Measurements from ENCODE around the gene C12orf56.
"Not testable (repeated sequence)": the region's sequence is repeated elsewhere in the genome, so short reads cannot be mapped to it uniquely, and the experiment has no call there.

The C12orf56 gene

DNA sequence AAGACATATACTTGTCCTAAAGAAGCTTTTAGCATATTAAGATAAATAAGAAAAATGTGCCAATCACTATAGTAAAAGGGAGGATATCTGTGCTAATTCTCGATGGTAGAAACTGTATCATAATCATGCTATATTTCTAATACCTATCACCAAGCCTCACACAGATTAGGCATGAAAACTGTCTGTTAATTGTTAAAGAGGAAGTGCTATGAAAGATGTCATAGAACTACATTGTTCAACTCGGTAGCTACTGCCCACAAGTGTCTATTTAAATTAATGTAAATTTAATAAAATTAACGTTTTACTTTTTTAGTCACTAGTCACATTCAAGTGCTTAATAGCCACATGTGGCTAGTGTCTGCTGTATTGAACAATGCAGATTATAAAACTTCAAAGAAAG lies 90.9 kb downstream of the C12orf56 start:
- DNase-seq = no peak

DNA sequence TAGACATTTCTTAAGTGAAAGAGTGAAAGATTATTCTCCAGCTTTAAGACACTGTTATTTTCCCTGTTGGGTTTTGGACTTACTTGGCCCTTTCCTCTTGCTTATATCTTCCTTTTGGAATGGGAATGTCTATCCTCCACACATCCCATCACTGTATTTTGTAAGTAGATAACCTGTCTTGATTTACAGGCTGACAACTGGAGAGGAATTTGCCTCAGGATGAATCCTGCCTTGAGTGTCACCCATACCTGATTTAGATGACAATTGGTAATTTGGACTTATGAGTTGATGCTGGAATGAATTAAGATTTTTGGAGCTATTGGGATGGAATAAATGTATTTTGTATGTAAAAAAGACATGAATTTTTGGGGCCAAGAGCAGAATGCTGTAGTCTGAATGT lies 94.3 kb downstream of the C12orf56 start:
- no peak for DNase-seq

- DNase-seq = no peak
Measured at GRCh38 chr12:64293654-64294364, 96.7 kb downstream of the C12orf56 start.

GRCh38 chr12:64293174-64293573 lies 97.4 kb downstream of the C12orf56 start:
- DNase-seq = not testable (repeated sequence)

DNA sequence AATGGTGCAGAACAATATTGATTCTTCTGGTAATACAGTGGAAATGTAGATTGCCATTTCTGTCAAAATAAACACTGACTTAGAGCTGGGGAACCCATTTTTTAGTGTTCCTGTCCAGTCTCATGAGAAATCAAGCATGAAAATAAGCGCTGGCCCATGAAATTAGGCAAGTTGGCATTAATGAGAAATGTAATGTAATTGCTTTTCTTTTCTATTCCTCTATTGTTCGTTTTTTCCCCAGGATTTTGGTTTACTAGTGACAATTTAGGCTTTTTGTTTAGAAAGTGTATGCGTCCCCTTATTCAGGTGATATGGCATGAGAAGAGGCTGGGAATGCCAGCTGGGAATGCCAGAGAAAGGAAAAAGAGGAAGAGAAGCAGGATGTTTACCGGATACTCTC lies 104.0 kb downstream of the C12orf56 start:
- DNase-seq = no peak

- DNase-seq = no peak
Measured at GRCh38 chr12:64284256-64284655, 106.3 kb downstream of the C12orf56 start.

- DNase-seq = no peak
Measured at GRCh38 chr12:64278421-64278820, 112.1 kb downstream of the C12orf56 start.

GRCh38 chr12:64273527-64274403 lies 116.8 kb downstream of the C12orf56 start:
- peak; percentile 37 for DNase-seq

GRCh38 chr12:64270411-64270810 lies 120.1 kb downstream of the C12orf56 start:
- DNase-seq = no peak

DNA sequence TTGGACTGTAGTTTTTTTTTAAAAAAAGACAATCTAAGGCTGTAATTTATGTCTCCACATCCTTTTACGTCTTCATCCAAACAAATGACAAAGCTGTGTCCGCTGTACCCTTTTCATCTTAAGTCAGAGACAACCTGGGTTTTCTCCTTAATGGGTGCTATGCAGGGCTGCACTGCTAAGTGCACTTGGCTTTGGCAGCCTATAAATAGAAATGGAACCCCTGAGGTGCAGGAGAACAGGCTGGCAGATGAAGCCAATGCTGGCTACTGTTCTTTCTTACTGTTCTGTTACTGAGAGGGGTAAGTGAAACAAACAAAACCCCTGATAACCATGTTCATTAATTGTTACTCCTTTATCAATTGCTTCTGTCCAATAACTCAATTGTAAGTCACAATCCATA lies 121.4 kb downstream of the C12orf56 start:
- no peak for DNase-seq

GRCh38 chr12:64268409-64268808 lies 122.1 kb downstream of the C12orf56 start:
- DNase-seq = no peak

DNA sequence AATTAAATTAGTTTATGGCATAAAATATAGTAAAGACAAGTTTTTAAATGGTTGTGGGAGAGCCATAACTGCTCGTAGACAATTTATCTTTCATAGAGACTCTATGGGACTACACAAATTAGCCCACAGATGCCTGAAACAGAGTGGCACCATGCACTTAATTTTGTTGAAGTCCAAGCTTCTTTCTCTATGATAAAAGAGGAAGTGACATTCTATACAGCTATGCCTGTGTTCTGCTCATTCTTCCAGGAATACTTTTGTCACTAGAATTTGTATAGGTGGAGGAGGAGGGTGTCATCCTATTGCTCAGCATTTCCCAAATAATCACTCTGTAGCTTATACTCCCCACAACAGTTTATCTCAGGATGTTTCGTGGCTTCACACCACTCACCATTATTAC lies 124.7 kb downstream of the C12orf56 start:
- DNase-seq = no peak

DNA sequence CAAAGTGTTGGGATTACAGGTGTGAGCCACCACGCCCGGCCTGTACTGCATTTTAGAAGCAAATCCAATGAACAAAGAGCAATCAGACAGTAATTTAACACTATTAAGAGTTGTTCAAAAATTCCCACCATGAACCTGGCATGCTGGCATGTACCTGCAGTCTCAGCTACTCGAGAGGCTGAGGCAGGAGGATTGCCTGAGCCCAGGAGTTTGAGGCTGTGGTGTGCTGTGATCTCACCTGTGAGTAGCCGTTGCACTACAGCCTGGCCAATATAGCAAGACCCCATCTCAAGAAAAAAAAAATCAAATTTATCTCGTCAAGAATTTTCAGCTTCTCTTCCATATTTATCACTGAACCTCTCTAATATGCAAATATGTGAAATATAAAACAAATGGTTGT lies 128.7 kb downstream of the C12orf56 start:
- no peak for DNase-seq

- DNase-seq = no peak
Measured at GRCh38 chr12:64258576-64258975, 132.0 kb downstream of the C12orf56 start.

DNA sequence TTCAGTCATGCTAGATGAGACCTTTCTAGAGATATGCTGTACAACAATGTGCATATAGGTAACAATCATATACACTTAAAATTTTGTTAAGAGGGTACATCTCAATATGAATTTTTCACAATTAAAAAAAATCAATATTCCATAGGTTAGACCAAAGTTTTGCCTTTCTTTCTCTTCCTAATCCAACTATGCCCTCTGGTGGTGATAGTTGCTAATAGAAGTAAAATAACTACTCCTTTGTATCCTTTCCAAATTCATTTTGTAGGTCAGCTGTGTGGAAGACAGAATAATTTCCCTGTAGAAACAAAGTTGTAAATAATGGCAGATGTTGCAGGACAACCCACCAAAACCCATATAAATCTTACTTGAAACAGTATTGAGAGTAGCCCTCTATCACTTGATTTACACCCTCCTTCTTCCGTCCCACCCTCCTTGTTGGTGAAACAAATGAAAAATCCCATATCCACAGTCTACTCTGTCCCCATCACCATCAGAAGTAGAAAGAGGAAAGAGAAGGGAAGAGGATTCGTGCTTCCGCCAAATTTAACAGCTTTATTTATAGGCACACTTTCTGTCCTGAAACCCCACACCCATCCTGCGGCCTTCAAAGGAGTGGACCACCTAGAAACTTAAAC lies 134.3 kb downstream of the C12orf56 start:
- peak; percentile 62 for DNase-seq

DNA sequence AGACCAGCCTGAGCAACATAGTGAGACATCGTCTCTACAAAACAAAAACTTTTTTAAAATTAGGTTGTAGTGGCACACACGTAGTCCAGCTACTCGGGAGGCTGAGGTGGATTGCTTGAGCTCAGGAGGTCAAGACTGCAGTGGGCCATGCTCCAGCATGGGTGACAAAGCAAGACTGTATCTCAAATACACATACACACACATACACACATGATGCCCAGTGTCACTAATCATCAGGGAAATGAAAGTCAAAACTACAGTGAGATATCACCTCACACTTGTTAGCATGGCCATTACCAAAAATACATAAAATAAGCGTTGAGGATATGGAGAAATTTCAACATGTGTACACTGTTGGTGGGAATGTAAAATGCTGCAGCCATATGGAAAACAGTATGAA lies 135.3 kb downstream of the C12orf56 start:
- DNase-seq = no peak

GRCh38 chr12:64253356-64253755 lies 137.2 kb downstream of the C12orf56 start:
- no peak for DNase-seq

DNA sequence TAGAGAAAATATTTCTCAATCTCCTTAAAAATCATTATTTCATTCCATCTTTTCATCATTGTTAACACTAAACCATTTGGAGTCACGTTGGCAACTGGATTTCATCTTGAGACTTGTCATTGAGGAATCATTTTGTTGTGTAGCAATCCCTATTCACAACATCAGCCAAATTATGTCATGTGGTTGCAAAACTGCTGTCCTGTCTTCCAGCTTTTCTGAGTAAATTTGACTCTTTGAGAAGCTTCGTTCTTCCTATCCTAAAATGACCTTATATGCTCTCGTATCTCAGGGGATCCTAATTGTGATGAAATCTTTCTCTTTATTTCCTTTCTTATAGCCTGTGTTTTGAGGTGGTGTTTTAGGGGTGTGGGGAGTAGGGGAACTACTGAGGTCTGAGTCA lies 137.9 kb downstream of the C12orf56 start:
- DNase-seq = no peak

- DNase-seq = no peak
Measured at GRCh38 chr12:64243809-64244208, 146.7 kb downstream of the C12orf56 start.

DNA sequence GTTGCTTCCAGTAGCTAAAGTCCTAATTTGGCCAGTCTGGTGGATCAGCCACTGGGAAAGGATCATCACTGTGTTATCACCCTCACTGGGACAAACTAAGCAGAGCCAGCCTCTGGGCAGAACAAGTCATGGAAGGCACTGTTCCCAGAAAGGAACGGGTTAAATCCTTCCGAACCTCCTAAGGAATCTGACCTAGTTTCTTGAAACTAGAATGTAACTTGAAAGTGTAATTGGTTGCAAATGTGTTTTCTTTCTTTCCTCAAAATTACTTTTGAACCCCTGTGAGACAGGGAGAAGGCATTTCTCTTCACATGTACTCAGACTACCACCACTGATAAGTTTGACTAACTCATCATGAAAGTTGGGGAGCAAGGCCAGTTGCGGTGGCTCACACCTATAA lies 149.8 kb downstream of the C12orf56 start:
- no peak for DNase-seq

DNA sequence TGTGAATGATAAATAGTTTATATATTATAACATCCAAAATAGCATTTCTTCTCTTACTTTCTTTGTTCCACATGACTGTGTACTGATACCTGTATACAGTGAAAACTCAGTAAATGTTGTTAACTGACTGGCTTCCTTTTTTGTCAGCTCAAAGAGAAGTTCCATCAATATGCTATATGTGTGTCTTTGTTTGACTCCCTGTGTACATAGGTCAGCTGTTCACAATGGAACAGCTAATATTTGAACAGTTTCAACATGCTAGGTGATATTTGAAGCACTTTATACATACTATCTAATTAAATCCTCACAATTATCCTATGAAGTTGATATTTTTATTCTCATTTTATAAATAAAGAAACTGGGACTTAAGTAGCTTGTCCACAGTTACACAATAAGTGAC lies 153.2 kb downstream of the C12orf56 start:
- no peak for DNase-seq

DNA sequence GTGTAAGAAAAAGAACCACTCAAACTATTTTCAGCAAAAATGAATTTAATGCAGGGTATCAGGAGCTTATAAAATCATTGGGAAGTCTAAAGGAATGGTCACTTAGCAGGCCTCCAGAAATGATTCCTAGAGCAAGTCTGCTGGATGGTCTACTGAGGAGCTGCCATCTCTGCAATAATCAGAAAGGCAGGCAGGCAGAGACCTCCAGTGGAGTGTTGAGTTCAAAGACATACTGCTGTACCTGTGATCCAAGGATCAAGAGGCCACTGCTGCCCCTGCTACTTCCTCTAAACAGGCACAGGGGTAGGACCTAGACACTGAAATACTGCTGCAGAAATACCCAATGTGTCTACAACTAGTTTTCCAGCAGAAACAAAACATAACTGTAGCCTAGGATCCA lies 154.0 kb downstream of the C12orf56 start:
- no peak for DNase-seq

DNA sequence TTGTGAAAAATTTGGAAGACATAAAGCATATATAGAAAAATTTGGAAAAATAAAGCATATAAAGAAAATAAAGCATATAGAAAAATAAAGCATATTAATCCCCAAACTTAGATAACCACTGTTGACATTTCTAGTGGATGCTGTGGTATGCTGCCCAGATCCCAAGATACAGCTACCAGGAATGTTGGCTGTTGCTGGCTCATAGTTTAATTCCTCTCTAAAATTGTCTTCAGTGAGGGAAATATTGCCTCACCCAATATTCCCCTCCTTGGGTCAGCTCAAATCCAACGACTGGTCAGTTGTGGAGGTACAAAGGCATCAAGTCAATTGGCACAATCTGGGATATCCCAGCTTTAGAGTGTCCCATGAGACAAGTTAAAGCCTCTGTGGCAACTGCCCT lies 158.4 kb downstream of the C12orf56 start:
- DNase-seq = no peak

DNA sequence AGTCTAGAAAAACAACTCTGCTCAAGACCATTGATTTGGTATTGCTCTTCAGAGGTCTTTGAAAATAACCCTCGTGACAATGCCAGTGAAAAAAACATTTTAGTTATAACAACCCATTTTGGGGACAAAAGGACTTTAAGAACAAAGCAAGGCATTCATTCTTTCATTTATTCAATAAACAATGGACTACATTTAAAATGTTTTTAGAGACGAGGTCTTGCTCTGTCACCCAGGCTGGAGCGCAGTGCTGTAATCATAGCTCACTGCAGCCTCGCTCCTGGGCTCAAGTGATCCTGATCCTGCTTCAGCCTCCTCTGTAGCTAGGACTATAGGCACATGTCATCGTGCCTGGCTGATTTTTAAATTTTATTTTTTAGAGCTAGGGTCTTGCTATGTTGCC lies 160.8 kb downstream of the C12orf56 start:
- no peak for DNase-seq

All from CD4-positive, alpha-beta T cell treated with Interleukin-10 for 1 hour (primary cell).